CD4-positive, alpha-beta T cell treated with Interferon alpha-2 for 1 hour (primary cell): Measurements from ENCODE around the gene TUBB4A.

Experiments
- DNase-seq, 2 donors: peaks; one replicate each; pipeline ENCODE4 v3.0.0-alpha.2; 2020 to 2022

Gene TUBB4A

DNA sequence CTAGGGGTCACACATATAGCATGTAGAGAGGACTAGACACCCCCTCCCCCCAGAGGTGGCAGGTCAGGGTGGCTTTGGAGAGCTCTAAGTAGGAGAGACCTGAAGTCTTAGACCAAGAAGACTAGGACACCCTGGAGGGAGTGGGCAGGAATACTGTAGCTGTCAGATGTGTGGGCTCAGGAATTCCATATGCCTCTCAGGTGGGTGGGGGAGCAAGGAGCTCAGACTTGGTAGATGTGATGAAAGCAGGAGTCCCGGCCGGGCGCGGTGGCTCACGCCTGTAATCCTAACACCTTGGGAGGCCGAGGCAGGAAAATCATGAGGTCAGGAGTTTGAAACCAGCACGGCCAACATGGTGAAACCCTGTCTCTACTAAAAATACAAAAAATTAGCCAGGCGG lies 36.4 kb downstream of the TUBB4A start:
- no peak for DNase-seq

DNA sequence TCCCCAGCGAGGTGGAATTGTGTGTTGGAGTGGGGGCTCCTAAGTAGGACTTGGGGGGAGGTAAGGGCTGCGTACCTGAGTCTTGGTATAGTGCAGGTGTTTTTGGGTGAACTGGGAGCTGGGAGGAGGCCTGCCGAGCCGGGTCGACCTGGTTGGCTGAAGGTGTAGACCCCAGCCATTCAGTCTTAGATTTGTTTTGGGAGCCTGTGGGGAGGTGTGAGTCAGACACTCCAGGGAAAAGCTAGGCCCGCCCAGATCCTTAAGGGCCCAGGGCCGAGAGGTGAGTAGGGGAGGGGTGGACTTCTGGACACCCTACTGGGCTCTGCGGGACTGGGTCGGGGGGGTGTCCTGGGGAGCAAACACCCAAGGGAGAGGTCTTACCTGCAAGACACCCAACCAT lies 37.1 kb downstream of the TUBB4A start:
- no peak for DNase-seq

DNA sequence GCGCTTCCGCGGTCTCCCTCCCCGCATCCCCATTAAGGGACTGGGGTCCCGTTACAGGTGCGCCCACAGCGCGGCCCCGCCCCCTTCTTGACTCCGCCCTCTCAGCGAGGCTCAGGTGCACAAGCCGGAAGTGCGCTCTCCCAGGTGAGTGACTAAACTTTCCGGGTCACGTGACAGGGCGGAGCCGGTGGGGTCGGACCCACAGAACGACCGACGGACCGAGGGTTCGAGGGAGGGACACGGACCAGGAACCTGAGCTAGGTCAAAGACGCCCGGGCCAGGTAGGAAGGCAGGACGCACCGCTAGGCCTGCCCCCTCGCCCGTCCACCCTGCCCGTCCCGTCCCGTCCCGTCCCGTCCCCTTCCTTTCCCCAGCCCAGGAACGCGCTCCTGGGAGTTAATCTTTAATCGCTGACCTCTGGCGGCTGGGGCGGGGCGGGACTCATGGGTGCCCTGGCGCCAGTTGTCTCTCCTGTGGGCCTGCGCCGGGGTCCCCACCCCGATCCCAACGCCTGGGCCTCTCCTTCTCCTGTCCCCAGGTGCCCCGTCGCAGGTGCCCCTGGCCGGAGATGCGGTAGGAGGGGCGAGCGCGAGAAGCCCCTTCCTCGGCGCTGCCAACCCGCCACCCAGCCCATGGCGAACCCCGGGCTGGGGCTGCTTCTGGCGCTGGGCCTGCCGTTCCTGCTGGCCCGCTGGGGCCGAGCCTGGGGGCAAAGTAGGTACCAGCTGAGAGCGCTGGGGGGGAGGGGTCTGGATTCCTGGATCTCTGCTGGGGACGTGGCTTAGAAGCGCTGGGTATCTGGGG lies 37.8 kb downstream of the TUBB4A start, which contains the start of gene CRB3:
Gene CRB3, plus strand, starts transcription at position 202 of the 804 bp plus-strand sequence. Its CDS starts 431 bp downstream, at position 633.
- peak; percentile 52 to 68 for DNase-seq

DNA sequence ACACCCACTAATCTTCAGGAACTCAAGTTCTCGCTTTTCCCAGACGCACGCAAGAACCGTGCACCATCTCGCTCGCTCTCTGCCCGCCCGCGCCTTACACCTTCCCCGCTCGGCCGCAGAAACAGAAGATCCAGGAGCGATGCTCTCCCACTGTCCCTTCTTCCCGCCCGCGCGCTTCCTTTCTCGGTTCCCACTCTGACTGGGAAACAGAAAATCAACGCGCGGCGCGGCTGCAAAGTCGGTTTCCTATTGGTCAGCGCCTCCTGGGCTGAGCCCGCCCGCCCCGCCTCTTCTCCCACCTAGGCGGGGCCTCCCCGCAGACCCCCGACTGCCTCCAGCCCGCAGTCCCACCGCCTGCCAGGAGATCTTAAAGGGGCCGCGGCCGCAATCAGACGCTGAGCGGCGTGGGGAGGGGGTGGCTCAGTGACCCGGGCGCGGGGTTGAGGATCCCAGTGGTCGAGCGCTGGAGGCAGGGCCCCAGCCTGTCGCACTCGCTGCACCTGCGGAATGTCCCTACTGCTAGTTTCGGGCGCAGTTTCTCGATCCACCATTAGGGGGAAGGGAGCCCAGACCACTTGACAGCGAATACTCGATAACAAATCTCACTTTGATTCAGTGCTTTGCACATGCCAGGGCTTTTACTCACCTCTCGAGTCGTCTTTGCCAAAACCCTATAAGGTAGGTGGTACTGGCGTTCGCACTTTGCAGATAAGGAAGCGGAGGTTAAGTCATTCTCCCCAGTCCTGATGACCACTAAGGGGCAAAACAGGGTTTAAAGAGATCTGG lies 41.8 kb downstream of the TUBB4A start:
- DNase-seq: peak; percentile 93 to 98

DNA sequence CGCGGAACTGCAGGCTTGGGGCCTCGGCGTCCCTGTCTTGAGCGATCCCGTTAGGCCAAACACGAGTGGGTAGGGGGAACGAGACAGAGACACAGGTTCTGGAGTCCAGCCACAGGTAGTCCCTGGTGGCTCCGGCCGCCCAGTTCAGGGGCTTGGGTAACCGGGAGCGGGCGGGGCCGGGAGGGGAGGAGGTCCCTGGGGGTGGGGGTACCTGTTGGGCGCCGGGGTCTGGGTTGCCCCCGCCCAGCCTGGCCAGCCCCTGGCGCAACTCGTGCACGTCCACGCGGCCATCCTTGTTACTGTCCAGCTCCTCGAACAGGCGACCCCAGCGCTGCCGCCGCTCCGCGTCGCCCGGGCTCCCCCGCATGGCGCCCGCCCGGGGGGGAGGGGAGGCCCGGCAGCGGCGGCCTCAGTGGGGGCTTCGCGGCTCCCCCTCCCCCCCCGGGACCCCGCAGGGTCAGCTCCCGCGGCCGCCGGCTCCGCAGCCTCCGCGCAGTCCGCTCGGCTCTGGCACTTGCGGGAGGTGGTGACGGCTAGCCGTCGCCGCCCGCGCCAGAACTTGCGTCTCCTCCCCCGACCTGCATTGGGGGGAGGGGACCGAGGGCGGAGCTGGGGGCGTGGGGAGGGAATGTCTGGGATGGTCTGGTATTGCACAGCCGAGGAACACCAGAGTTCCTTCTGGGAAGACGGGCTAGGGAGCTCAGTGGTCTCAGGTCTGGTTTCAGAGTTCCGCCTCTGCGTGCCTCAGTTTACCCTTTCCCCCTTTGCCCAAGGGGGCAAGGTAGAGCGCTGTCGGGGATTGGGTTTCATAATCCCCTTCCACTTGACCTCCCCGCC lies 42.6 kb downstream of the TUBB4A start, which contains the start of gene SLC25A23:
Gene SLC25A23, minus strand, starts transcription at position 531 of the 837 bp plus-strand sequence. Its CDS starts 164 bp downstream, at position 367.
- DNase-seq: peak; percentile 54 to 67

DNA sequence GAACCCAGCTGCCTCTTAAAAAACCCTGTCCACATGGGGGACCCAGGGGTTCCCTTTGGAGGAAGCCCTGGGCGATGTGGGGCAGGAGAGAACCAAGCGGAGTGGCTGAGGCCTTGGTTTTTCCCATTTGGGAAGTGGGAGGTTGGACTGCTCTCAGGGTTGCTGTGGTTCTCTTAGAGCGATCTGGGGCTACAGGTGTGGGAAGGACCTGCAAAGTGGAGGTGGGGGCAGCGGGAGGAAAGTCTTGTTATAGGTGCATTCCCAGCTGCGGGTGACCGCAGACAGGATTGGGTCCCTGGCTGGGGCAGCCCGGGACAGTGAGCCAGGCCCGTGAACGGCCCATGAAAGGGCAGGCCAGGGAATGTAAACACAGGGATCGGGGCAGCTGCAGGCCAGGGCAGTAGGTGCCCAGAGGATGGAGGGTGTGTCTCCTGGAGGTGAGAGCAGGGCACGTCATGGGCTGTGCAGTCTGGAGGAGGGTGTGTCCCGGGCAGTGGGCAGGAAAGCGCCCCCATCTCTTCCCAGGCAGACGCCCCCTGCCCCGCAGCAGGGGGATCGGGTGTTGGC lies 43.3 kb downstream of the TUBB4A start:
- no peak for DNase-seq

DNA sequence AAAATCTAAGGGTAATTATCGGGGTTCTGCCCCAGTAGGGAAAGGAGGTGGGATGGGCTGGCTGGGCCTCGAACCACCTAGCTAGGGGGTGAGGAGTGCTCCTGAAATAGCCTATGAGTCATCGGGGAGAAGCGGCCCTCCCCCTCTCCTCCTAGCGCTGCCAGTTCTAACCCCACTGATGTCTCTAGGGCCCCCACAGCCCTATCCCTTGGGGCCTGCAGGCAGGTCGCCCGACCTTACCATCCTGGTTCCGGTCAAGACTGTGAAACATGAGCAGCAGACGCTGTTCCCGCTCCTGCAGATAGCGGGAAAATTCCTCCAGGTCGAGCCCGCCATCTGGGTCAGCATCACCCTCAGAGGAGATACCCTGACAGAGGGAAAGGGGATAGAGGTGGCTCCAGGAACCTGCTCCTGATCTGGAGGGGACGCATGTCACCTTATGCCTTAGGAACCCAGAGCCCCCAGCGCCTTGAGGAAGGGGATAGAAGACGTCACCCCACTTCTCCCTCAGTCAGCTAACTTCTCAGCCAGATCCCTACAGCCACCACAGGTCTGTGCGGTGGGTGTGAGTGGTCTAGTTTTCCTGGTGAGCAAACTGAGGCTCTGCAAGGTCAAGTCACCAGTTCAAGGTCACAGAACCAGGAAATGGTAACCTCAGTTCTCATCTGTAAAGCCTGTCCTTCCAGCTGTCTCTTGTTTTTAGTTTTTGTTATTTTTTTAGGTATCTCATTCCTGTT lies 44.0 kb downstream of the TUBB4A start:
- DNase-seq: no peak

DNA sequence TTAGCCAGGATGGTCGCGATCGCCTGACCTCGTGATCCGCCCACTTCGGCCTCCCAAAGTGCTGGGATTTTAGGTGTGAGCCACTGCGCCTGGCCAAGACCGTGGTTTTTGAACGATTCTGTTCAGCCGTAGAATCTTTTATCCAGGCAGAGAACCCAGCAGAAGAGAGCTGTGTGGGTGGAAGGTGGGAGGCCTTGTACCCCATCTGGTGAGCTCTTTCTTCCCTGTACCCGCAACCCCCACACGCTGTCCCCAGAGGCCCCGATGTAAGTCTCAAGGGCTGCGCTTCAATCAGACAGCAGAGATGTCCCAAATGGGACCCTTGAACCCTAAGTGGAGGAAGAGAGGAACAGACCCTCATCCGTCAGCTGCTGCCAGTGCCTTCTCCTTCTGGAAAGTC lies 46.2 kb downstream of the TUBB4A start:
- DNase-seq: no peak

DNA sequence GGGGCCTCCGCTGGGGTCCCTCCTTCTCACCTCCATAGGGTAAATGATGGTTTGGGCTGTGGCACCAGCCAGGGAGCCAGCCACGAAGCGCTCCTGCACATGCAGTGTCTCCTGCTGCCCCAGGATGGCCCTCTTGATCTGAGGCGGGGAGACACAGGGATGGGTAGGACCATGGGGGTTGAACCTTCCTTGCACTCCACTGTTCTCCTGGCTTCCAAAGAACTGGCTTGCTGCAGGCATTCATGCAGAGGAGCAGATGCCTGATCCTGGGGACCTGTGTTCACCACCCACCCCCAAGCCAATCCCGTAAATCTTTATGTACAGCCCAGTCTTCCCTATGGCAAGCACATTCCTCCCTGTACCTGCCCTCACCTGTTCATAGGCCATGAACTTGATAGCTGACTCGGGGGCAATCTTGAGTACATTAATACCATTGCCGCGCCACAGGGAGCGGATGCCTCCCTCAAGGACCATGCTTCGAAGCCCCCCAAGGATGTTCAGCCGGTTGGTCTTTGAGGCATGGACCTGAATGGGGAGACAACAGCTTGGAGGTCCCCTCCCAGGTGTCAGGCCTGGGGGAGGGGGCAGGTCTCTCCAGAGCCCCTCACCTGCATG lies 48.1 kb downstream of the TUBB4A start:
- no peak for DNase-seq

DNA sequence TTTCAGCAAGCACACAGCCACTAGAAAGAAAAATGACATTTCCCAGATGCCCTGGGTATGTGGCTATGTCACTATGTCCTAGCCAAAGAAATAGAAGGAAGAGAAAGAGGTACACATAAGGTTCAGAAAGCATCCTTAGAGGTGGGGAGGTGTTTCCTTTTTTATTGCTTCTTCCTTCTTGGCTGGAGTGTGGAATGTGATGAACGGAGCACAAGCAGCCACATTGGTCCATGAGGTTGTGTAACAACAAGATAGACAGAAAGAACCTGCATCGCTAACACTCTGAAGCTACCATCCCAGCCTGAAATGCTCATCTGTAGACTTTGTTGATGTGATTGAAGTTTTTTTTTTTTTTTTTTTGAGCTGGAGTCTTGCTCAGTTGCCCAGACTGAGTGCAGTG lies 49.2 kb downstream of the TUBB4A start:
- no peak for DNase-seq

DNA sequence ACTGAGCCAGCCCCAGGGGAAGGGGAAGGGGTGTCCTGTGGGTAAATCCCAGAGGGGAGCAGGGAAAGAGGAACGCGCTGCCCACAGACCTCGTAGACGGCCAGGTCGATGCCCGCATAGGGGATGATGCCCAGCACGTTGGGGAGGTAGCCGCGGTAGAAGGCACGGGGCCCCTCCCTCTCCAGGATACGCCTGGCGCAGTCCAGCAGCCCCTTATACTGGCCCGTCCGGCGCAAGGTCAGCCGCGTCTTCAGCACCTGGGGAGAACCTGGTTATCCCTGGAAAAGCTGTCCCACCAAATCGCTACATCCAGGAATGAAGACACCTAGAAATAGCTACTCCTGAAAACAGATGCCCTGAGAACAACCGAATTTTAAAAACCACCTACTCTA lies 49.9 kb downstream of the TUBB4A start:
- DNase-seq: no peak

DNA sequence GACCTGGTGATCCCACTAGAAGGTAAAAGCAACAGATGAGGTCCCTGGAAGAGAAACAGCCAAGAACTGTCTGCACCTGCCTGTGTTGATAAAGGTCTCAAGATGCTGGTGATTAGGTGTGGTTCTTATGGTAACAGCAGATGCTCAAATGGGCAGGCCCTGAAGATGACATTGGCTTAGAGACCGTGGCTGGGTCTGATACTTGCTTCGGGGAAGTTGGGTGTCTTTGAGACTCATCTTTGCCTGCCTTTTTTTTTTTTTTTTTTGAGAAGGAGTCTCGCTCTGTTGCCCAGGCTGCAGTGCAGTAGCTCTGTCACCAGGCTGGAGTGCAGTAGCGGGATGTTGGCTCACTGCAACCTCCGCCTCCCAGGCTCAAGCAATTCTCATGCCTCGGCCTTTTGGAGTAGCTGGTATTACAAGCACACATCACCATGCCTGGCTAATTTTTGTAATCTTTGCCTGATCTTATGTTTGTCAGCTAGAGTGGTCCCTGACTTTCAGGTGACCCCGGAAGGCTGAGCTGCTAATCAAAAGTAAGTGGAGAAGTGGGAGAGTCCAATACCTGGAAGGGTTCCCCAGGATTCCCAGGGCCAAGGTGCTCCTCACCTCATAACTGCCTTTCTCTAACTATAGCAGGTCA lies 50.4 kb downstream of the TUBB4A start:
- DNase-seq: no peak

DNA sequence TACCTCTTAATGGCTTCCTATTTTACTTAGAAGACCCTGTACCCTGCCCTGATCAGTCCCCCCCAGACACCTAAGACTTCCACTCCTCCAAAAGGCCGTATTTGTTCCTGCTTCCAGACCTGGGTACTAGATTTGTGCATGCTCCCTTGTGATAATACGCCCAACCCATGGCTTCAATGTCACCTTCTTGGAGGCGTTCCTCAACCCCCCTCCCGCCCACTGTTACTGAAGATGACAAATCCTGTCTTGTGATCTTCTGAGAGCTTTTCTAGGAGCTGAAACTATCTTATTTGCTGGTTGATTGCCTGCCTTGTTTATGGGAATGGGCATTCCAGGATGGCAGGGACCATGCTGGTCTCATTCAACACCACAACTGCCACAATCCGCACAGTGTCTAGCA lies 51.9 kb downstream of the TUBB4A start:
- DNase-seq: no peak

DNA sequence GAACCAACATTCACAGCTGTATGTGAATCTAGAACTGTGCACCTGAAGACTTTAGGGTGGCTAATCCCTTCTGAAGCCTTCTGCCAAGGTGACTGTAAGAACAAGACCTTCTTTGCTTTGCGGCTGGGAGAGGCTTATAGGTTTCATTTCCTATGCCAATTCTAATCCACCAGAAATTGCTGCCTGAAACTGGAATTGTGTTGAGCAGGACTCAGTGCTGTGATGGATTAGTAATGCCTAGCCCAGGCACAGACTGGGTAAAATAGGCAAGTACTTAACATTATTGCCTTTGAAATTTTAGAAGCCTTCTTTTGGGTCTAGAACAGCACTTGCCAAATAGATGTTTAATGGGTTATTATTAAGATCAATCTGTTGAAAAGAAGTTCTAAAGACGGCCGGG lies 54.1 kb downstream of the TUBB4A start:
- DNase-seq: no peak

DNA sequence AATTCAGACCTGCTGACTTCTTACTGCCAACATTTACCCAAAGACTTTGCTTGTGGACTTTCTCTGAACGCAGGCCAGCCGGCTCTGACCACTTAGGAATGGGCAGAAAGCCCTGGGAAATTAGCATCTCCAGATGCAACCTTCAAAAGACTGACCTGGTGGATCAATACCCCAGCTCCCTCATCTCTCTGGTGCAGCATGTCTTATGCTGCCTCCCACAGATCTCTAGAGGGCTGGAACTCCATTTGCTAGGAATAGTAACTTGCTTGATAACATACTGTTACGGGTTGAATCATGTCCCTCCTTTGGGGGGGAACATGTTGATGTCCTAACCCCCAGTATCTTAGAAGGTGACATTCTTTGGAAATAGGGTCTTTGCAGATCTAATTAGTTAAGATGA lies 55.7 kb downstream of the TUBB4A start:
- no peak for DNase-seq
